ENCODE measurements around the gene TRAPPC1.

TRAPPC1 gene

DNA sequence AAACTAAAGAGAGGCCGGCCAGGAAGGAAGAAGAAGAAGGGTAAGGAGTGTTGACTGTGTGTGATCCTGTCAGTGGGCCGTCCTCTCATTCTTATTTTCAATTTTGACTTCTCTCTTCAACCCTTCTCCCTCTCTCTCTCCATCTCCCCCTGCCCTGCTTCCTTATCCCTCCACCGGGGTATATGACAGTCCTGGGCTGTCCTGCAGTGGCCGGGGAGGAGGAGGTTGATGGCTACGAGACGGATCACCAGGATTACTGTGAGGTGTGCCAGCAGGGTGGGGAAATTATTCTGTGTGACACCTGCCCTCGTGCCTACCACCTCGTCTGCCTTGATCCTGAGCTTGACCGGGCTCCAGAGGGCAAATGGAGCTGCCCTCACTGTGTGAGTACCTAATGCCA lies 37.5 kb downstream of the TRAPPC1 start:
- TF ChIP-seq, protein P1, sequence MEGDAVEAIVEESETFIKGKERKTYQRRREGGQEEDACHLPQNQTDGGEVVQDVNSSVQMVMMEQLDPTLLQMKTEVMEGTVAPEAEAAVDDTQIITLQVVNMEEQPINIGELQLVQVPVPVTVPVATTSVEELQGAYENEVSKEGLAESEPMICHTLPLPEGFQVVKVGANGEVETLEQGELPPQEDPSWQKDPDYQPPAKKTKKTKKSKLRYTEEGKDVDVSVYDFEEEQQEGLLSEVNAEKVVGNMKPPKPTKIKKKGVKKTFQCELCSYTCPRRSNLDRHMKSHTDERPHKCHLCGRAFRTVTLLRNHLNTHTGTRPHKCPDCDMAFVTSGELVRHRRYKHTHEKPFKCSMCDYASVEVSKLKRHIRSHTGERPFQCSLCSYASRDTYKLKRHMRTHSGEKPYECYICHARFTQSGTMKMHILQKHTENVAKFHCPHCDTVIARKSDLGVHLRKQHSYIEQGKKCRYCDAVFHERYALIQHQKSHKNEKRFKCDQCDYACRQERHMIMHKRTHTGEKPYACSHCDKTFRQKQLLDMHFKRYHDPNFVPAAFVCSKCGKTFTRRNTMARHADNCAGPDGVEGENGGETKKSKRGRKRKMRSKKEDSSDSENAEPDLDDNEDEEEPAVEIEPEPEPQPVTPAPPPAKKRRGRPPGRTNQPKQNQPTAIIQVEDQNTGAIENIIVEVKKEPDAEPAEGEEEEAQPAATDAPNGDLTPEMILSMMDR (IDR thresholded peaks at IDR 0.05; ENCODE audit: borderline replicate concordance, extremely low read depth, low read length, poor library complexity, severe bottlenecking) = no peak
- TF ChIP-seq EZH2 (IDR thresholded peaks at IDR 0.05; ENCODE audit: borderline replicate concordance, low read depth, low read length, severe bottlenecking) = no peak
- Histone ChIP-seq H3K9me3 (ENCODE audit: insufficient read depth, low read length, severe bottlenecking) (no peaks in the 10 kb centered on the region), H3K27me3 (ENCODE audit: insufficient read depth, low read length, poor library complexity) (no peaks in the 10 kb centered on the region), H3K9ac (ENCODE audit: low read depth, low read length) (no peak overlapping the region), H3K4me3 (ENCODE audit: low read depth in 1 of 2, low read length in 2 of 2) (no peak overlapping the region), H3K4me2 (ENCODE audit: insufficient read depth, low read length) (no peak overlapping the region), H3K27ac (ENCODE audit: low read length) (no peak overlapping the region), H2AFZ (ENCODE audit: low read depth, low read length) (no peak overlapping the region), H4K20me1 (ENCODE audit: insufficient read depth, low read length) (no peaks in the 10 kb centered on the region), H3K4me1 (ENCODE audit: insufficient read depth, low read length) (no peaks in the 10 kb centered on the region), H3K36me3 (ENCODE audit: insufficient read depth, low read length) (peaks cover 85% of the 10 kb centered on the region), H3K79me2 (ENCODE audit: insufficient read depth, low read length) (peaks cover 1% of the 10 kb centered on the region; the same call in 1 of the 2 replicates)
- DNase-seq = no peak
- no peak for ATAC-seq (ENCODE audit: insufficient read depth, low read depth)

DNA sequence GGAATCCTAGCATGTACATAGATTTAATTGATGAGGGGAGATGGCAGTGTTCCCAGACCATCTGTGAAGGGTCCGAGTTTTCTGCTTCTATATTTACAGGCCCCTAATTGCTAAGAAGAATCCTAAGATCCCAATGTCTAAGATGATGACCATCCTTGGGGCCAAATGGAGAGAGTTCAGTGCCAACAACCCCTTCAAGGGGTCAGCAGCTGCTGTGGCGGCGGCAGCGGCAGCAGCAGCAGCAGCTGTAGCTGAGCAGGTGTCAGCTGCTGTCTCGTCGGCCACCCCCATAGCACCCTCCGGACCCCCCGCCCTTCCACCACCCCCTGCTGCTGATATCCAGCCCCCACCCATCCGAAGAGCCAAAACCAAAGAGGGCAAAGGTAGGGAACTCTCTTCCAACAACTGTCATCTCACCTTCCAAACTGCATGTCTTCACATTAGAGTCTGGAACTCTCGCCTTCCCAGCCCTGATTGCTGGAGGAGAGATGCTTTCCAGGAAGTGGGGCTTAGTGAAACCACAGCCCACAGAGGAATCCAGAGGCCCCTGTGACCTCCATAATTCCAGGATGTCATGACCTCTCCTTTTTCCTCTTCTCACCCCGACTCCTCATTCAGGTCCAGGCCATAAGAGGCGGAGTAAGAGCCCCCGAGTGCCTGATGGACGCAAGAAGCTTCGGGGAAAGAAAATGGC lies 38.4 kb downstream of the TRAPPC1 start:
- no peaks in the 10 kb centered on the region for H3K27me3 ChIP-seq (ENCODE audit: insufficient read depth, low read length, poor library complexity)
- TF ChIP-seq EZH2 (IDR thresholded peaks at IDR 0.05; ENCODE audit: borderline replicate concordance, low read depth, low read length, severe bottlenecking) = no peak
- TF ChIP-seq, protein P1 (IDR thresholded peaks at IDR 0.05; ENCODE audit: borderline replicate concordance, extremely low read depth, low read length, poor library complexity, severe bottlenecking) = no peak
- peaks cover 80% of the 10 kb centered on the region for H3K36me3 ChIP-seq (ENCODE audit: insufficient read depth, low read length)
- H3K27ac ChIP-seq (ENCODE audit: low read length) = no peak overlapping the region
- peaks cover 10% of the 10 kb centered on the region for H3K79me2 ChIP-seq (ENCODE audit: insufficient read depth, low read length)
- peaks cover 8% of the 10 kb centered on the region for H4K20me1 ChIP-seq (ENCODE audit: insufficient read depth, low read length)
- peaks cover 3% of the 10 kb centered on the region for H3K4me1 ChIP-seq (ENCODE audit: insufficient read depth, low read length)
- ATAC-seq (ENCODE audit: insufficient read depth, low read depth) (no peak), DNase-seq (no peak)
- H3K4me3 ChIP-seq (ENCODE audit: low read depth in 1 of 2, low read length in 2 of 2) = no peak overlapping the region
- no peaks in the 10 kb centered on the region for H3K9me3 ChIP-seq (ENCODE audit: insufficient read depth, low read length, severe bottlenecking)
- H3K4me2 ChIP-seq (ENCODE audit: insufficient read depth, low read length) = no peak overlapping the region
- H3K9ac ChIP-seq (ENCODE audit: low read depth, low read length) = no peak overlapping the region
- H2AFZ ChIP-seq (ENCODE audit: low read depth, low read length) = no peak overlapping the region

DNA sequence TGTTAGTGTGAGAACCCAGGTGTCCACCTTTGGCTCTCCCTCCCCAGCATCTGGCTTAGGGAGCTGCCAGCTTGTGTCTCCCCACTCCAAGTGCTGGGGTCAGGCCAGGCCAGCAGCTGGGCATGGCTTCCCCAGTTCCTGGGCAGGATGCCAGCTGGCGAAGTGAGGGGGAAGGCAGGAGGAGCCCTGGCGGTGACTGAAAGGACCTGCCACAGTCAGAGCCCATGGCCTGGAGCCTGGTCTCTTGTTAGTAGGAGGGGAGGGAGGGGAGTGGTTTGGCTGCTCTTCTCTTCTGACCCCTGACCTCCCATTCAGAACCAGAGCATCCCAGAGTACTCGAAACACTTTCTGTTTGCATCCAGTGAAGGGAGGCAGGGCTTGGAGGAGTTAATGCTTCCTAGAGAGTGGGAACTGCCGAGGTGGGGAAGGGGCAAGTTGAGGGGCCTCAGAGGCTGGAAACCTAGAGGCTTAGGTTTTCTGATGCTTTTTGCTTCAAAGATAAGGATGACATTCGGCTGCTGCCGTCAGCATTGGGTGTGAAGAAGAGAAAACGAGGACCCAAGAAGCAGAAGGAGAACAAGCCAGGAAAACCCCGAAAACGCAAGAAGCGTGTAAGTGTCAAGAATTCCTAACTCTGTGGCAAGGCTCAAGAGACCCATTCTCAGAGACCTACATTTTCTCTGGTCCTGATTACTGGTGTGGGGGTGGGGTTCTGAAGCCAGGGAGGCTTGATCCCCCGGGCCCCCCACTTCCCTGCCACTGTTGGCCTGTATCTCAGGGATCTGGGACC lies 42.4 kb downstream of the TRAPPC1 start:
- Histone ChIP-seq H3K36me3 (ENCODE audit: insufficient read depth, low read length) (peaks cover 48% of the 10 kb centered on the region), H3K9ac (ENCODE audit: low read depth, low read length) (no peak overlapping the region), H3K4me2 (ENCODE audit: insufficient read depth, low read length) (no peak overlapping the region), H3K4me1 (ENCODE audit: insufficient read depth, low read length) (peaks cover 34% of the 10 kb centered on the region), H3K27ac (ENCODE audit: low read length) (no peak overlapping the region), H4K20me1 (ENCODE audit: insufficient read depth, low read length) (peaks cover 16% of the 10 kb centered on the region), H2AFZ (ENCODE audit: low read depth, low read length) (no peak overlapping the region), H3K79me2 (ENCODE audit: insufficient read depth, low read length) (peaks cover 40% of the 10 kb centered on the region), H3K9me3 (ENCODE audit: insufficient read depth, low read length, severe bottlenecking) (no peaks in the 10 kb centered on the region), H3K27me3 (ENCODE audit: insufficient read depth, low read length, poor library complexity) (peaks cover 2% of the 10 kb centered on the region), H3K4me3 (ENCODE audit: low read depth in 1 of 2, low read length in 2 of 2) (no peak overlapping the region)
- ATAC-seq (ENCODE audit: insufficient read depth, low read depth) (no peak), DNase-seq (no peak)
- TF ChIP-seq, protein P1 (IDR thresholded peaks at IDR 0.05; ENCODE audit: borderline replicate concordance, extremely low read depth, low read length, poor library complexity, severe bottlenecking) = no peak
- no peak for TF ChIP-seq EZH2 (IDR thresholded peaks at IDR 0.05; ENCODE audit: borderline replicate concordance, low read depth, low read length, severe bottlenecking)
